Stimulated activated CD4-positive, alpha-beta T cell treated with anti-CD3 and anti-CD28 coated beads, Interleukin-15, amount 100 ng/mL, for 48 hours (primary cell): Measurements from ENCODE around the gene CRTC3.
"Not testable (repeated sequence)": the region's sequence is repeated elsewhere in the genome, so short reads cannot be mapped to it uniquely, and the experiment has no call there.

ENCODE experiments used
- DNase-seq, 2 donors: peaks; one replicate each; pipeline ENCODE4 v3.0.0-alpha.2; 2020; ENCODE audit warnings: low read depth in 2 of 2

The CRTC3 gene

GRCh38 chr15:90673357-90673756, 143.6 kb downstream of the CRTC3 start:
- DNase-seq = not testable (repeated sequence)

GRCh38 chr15:90674476-90674875, 144.8 kb downstream of the CRTC3 start:
- no peak for DNase-seq

- no peak for DNase-seq
Measured at GRCh38 chr15:90675464-90675863, 145.7 kb downstream of the CRTC3 start.

GRCh38 chr15:90677807-90678790, 148.4 kb downstream of the CRTC3 start:
- no peak for DNase-seq

GRCh38 chr15:90679959-90680358, 150.2 kb downstream of the CRTC3 start:
- no peak for DNase-seq

- no peak for DNase-seq
Measured at GRCh38 chr15:90680371-90680935, 150.7 kb downstream of the CRTC3 start.

- no peak for DNase-seq
Measured at GRCh38 chr15:90681056-90681455, 151.3 kb downstream of the CRTC3 start.

- DNase-seq = no peak
Measured at GRCh38 chr15:90681480-90681879, 151.8 kb downstream of the CRTC3 start.

GRCh38 chr15:90683371-90683770, 153.6 kb downstream of the CRTC3 start:
- no peak for DNase-seq

GRCh38 chr15:90683876-90684275, 154.2 kb downstream of the CRTC3 start:
- DNase-seq = no peak

GRCh38 chr15:90684281-90684680, 154.6 kb downstream of the CRTC3 start:
- no peak for DNase-seq

GRCh38 chr15:90685591-90686434, 156.1 kb downstream of the CRTC3 start:
- no peak for DNase-seq

GRCh38 chr15:90686435-90687218, 156.9 kb downstream of the CRTC3 start:
- no peak for DNase-seq

GRCh38 chr15:90689326-90689961, 159.7 kb downstream of the CRTC3 start:
- not testable (repeated sequence) for DNase-seq

- DNase-seq = no peak
Measured at GRCh38 chr15:90690585-90690984, 160.9 kb downstream of the CRTC3 start.

GRCh38 chr15:90691369-90691768, 161.6 kb downstream of the CRTC3 start:
- DNase-seq = no peak

GRCh38 chr15:90691982-90692773, 162.5 kb downstream of the CRTC3 start:
- no peak for DNase-seq
